GM12891 (cell line): ENCODE results near the gene TSR1.

Experiments used
- DNase-seq: peaks from one replicate; pipeline ENCODE4 v3.0.0; 2011; ENCODE audit warnings: low spot score; ENCODE audit not compliant: insufficient read length
- FAIRE-seq: peaks from 2 replicates; lab custom pipeline; 2011; peaks lifted over from hg19 to GRCh38; lab: Jason Lieb, UNC
- PAX5 ChIP-seq: IDR thresholded peaks from 2 replicates; pipeline ENCODE4 v1.6.1; 2011; ENCODE audit warnings: low read length, moderate library complexity, mild to moderate bottlenecking; ENCODE audit not compliant: insufficient read depth, severe bottlenecking
- POLR2A ChIP-seq: IDR thresholded peaks from 2 replicates; pipeline ENCODE4 v1.6.1; 2011; ENCODE audit warnings: low read depth, low read length, control low read depth
- POLR2AphosphoS5 ChIP-seq: IDR thresholded peaks from 2 replicates; pipeline ENCODE4 v1.6.1; 2011; ENCODE audit warnings: low read depth, low read length, control low read depth
- POU2F2 ChIP-seq: IDR thresholded peaks from 2 replicates; pipeline ENCODE4 v1.6.1; 2011; ENCODE audit warnings: low read depth, mild to moderate bottlenecking, control low read depth, low read length, moderate library complexity
- SPI1 ChIP-seq: IDR thresholded peaks from 2 replicates; pipeline ENCODE4 v1.6.1; 2011; ENCODE audit warnings: low read depth, low read length, control low read depth
- TAF1 ChIP-seq: IDR thresholded peaks from 2 replicates; pipeline ENCODE4 v1.6.1; 2011; ENCODE audit warnings: low read depth, low read length, control low read depth

Gene TSR1

DNA sequence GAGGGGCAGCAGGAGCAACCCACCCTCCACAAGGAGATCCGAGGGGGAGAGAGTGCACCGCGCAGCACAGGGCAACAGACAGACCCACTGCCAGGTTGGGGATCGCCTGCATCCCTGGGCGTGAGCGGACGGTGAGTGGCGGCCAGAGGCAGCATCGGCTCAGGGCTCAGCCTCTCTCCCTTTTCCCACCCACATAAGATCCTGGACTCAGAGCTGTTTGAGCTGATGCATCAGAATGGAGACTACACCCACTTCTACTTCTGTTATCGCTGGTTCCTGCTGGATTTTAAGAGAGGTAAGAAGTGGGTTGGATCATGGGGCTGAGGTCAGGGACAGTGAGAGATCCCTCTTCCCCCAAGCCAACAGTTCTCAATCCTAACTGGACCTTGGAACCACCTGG lies 41.4 kb upstream of the TSR1 start:
- DNase-seq (no peak), FAIRE-seq (no peak)
- TF ChIP-seq POU2F2 (no peak), TAF1 (no peak), POLR2AphosphoS5 (no peak), POLR2A (no peak), SPI1 (no peak), PAX5 (no peak)

DNA sequence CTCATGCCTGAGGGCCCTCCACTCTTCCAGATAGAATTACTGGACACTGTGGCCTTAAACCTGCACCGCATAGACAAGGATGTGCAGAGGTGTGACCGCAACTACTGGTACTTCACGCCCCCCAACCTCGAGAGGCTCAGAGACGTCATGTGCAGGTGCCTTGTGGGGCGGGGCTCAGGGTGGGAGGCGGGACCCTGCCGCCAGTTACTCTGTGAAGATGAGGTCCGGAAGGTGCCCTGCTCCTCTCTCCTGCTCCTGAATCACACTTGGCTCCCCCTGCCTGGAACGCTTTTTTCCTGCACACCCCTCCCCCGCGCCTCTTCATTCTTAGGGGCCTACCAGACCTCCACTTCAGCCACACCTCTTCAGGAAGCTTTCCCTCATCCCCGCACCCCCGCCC lies 39.9 kb upstream of the TSR1 start:
- no peak for FAIRE-seq
- TF ChIP-seq PAX5 (no peak), POU2F2 (no peak), SPI1 (no peak), TAF1 (no peak), POLR2AphosphoS5 (no peak), POLR2A (no peak)
- DNase-seq, result no peak

DNA sequence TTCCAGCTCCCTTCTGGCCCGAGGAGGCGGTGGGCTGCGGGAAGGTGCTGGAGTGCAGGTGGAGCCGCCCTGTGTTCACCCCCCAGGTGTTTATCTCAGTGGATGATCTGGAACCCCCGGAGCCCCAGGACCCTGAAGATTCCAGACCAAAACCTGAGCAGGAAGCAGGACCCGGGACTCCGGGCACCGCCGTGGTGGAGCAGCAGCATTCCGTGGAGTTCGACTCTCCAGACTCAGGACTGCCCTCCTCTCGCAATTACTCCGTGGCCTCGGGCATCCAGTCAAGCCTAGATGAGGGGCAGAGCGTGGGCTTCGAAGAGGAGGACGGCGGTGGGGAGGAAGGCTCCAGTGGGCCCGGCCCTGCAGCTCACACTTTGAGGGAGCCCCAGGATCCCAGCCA lies 39.1 kb upstream of the TSR1 start:
- TF ChIP-seq POLR2AphosphoS5 (no peak), SPI1 (no peak), POLR2A (no peak), TAF1 (no peak), POU2F2 (no peak), PAX5 (no peak)
- no peak for FAIRE-seq
- no peak for DNase-seq

DNA sequence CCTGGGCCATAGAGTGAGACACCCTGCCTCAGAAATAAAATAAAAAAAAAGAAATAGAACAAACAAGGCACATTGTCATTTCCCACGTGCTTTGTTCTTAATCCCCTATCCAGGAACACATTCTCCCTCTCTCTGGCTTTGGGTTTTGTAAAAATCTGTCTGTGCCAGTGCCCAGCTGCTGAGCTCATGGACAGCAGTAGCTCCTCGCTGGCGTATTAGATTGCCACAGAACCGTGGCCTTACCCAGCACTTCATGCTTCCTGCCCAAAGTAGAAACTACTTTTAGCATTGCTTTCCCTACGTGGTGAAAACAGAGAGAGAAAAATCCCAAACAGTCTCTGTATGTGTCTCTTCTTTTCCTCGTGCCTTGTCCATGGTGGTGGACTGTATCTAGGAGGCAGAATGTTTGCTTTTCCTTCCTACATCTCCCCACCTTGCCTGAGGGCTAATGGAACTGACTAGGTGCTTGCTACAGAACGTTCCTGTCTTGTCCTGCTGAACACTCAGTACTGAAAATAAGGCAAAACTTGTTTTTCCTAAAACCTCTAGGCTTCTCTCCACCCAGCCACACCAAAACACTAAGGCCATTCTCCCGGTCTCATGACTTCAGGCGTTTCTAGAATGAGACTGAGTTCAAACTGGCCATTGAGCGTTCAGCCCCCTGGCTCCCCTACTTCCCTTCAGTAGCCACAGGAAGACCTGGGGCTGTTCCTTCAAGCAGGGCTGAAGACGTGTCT lies 38.5 kb upstream of the TSR1 start:
- DNase-seq (no peak), FAIRE-seq (no peak)
- TF ChIP-seq SPI1 (no peak), POU2F2 (no peak), POLR2A (no peak), PAX5 (no peak), POLR2AphosphoS5 (no peak), TAF1 (no peak)

DNA sequence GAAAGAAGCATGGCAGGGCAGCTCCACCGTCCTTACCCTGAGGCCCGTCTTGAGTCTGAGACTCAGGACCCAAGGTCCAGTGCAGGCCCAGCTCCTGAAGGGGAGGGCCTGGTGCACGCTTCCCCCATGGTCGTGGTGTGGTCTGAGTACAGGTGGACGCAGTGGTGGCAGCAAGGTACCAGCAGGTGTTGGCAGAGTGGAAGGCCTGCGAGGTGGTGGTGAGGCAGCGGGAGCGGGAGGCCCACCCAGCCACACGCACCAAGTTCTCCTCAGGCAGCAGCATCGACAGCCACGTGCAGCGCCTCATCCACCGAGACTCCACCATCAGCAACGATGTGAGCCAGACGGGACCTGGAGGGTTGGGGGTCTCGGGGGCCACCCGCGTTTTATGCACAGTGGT lies 36.9 kb upstream of the TSR1 start:
- no peak for DNase-seq
- no peak for TF ChIP-seq POLR2A
- TF ChIP-seq SPI1, result no peak
- no peak for TF ChIP-seq PAX5
- no peak for FAIRE-seq

DNA sequence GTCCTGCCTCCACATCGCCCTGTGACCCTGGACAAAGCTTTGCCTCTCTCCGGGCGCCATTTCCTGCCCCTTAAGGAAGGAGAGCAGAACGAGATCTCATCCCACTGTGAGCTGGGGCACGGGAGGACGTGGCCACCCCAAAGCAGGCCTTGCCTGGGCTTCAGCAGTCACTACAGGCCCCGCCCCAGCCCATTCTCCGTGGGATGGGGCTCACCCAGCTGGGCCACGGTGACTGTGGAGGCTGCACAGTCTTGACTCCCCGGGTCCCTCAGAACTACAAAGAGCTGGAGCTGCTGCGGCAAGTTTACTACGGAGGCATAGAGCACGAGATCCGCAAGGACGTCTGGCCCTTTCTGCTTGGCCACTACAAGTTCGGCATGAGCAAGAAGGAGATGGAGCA lies 36.4 kb upstream of the TSR1 start:
- FAIRE-seq (no peak), DNase-seq (no peak)
- no peak for TF ChIP-seq POLR2AphosphoS5
- TF ChIP-seq TAF1, result no peak
- no peak for TF ChIP-seq POU2F2
- no peak for TF ChIP-seq POLR2A
- no peak for TF ChIP-seq PAX5

DNA sequence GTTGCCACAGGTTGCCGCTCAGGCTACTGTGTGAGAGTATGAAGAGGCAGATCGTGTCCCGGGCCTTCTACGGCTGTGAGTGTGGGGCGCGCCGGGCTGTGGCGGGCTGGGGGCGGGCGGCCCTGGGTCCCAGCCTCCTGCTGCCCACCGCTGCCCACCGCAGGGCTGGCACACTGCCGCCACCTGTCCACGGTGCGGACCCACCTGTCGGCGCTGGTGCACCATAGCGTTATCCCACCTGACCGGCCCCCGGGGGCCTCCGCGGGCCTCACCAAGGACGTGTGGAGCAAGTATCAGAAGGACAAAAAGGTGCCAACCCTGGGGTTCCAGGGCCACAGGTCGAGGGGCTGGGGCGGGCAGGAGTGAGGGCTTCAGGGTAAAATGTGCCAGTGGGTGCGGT lies 35.9 kb upstream of the TSR1 start:
- TF ChIP-seq POLR2AphosphoS5, result no peak
- TF ChIP-seq SPI1, result no peak
- TF ChIP-seq POLR2A, result no peak
- TF ChIP-seq POU2F2, result no peak
- no peak for TF ChIP-seq PAX5
- no peak for TF ChIP-seq TAF1
- DNase-seq (no peak), FAIRE-seq (no peak)

DNA sequence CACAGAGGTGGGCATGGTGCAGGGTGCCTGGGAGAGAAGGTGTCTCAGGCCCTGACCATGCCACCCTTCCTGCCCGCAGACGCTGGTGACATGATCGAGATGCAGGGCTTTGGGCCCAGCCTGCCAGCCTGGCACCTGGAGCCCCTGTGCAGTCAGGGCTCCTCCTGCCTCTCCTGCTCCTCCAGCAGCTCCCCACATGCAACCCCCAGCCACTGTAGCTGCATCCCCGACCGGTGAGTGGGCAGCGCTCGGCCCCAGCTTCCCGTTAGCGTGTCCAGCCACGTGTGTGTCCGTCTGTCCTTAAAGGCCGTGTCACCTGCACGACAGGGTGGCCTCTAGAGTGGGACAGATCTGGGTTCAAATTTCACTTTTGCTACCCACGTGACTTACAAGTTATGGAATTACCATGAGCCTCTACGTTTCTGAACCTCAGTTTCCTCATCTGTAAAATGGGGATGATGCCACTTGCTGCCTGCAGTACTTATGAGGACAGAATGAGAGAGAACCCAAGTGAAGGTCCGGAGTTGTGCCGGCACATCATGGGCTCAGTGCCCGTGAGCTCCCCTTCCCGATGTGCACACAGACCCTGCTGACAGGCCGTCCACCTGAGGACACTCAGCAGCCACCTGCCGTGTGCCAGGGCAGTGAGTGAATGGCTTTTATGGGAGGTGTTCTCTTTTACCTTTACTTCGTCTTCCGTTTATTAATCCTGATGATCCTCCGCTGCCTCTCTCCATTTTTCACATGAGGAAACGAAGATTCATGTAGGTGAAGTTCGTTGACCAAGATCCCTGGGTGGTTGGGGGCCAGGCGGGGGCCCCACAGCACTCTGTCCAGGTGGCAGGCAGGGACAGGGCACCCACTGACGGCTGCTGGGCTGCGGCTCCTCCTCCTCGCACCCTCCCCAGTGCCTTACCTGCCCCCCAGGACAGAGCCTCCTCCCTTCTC lies 35.2 kb upstream of the TSR1 start:
- TF ChIP-seq SPI1 (no peak), PAX5 (no peak), POU2F2 (no peak), TAF1 (no peak), POLR2A (no peak), POLR2AphosphoS5 (no peak)
- DNase-seq (no peak), FAIRE-seq (no peak)

DNA sequence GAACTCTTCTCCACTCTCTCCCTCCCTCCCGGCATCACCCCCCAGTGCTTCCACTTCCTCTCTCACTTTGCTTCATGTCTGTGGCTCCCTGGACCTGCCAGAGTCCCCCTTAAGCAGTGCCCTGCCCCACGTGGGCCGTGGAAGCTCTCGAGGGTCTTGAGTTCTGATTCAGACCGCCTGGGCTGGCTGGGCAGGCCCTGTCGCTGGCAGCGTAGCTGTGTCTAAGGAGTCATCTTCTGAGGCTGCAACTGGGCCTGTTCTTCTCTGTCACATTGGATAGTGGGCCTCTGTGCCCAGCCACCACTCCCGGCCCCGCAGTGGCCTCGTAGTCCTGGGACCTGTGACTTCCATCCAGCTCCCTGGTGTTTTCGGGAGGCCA lies 33.9 kb upstream of the TSR1 start:
- DNase-seq (no peak), FAIRE-seq (no peak)
- no peak for TF ChIP-seq POLR2A

DNA sequence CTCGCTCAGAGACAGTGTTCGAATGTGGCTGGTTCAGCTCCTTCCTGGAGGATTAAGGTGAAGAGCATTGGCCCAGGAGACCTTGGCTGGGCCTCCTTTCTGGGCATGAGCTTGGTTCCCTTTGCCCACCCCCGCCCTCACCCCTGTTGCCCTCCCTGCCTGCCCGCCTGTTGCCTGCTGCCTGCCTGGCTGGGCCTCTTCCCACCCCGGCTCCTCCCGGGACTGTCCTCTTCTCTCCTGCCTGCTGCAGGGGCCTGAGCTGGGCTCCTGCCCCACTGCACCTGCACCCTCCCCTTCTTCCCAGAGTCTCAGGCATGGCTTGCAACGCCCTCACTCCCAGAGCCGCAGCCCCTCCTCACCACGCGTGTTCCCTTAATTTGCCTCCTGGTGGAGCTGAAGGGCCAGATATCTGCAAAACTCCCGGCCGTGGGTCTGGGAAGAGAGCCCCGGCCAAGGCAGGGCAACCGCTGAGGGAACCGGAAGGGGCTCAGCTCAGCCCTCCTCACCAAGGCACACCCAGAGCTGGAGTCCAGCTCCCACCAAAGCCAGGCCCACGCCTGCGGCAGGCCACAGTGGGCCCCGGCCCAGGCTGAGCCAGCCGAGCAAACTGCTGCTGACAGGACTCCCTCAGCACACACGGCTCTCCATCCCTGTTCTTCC lies 33.4 kb upstream of the TSR1 start:
- DNase-seq (no peak), FAIRE-seq (no peak)
- TF ChIP-seq SPI1, result no peak
- no peak for TF ChIP-seq POU2F2
- no peak for TF ChIP-seq PAX5
- no peak for TF ChIP-seq POLR2A
- no peak for TF ChIP-seq TAF1
- TF ChIP-seq POLR2AphosphoS5, result no peak
